Right atrium auricular region (tissue), 2 donors: ENCODE measurements around the gene KIFBP. TPM values are rescaled to one million over a fixed set of nuclear protein-coding genes. Genes with fewer than 3 reads are reported as not detected.

Experiments
- DNase-seq: peaks from one replicate; pipeline ENCODE4 v3.0.0-alpha.2; 2019; ENCODE audit warnings: low spot score
- H3K27ac ChIP-seq, 2 donors: fragments of 200-600 bp; sonication (generic); 1 replicate in 1 of 2; 2 replicates in 1 of 2; pipeline ENCODE4 v1.5.1; 2016 to 2019
- H3K27me3 ChIP-seq, 2 donors: fragments of 200-600 bp; sonication (generic); one replicate each; pipeline versions ENCODE4 v1.5.1 to v1.6.0; 2017 to 2019
- H3K36me3 ChIP-seq: fragments of 200-600 bp; sonication (generic); one replicate; pipeline ENCODE4 v1.5.1; 2016
- H3K4me1 ChIP-seq, 2 donors: fragments of 200-600 bp; sonication (generic); one replicate each; pipeline versions ENCODE4 v1.5.1 to v1.6.0; 2017 to 2019
- H3K4me3 ChIP-seq, 2 donors: fragments of 200-600 bp; sonication (generic); 1 replicate in 1 of 2; 2 replicates in 1 of 2; pipeline ENCODE4 v1.5.1; 2017 to 2019; ENCODE audit warnings: mild to moderate bottlenecking in 1 of 2, moderate library complexity in 1 of 2
- H3K9me3 ChIP-seq, 2 donors: fragments of 200-600 bp; sonication (generic); one replicate each; pipeline ENCODE4 v1.5.1; 2019
- total RNA-seq, 2 donors: library from RNA; depleted of rRNA; stranded (reverse); fragments of >200 nt; gene quantifications; one replicate each; pipeline ENCODE4 v1.1.0, GENCODE V29; 2016
- TF ChIP-seq, protein P1 (sequence below), 2 donors: fragments of 200-600 bp; sonication (generic); IDR thresholded peaks; one replicate each; pipeline ENCODE4 v1.5.1; 2019; ENCODE audit warnings: antibody characterized with exemption in 2 of 2

Gene KIFBP
- total RNA-seq, 2 donors from 2014 or later: 36.4 to 48.8 TPM

DNA sequence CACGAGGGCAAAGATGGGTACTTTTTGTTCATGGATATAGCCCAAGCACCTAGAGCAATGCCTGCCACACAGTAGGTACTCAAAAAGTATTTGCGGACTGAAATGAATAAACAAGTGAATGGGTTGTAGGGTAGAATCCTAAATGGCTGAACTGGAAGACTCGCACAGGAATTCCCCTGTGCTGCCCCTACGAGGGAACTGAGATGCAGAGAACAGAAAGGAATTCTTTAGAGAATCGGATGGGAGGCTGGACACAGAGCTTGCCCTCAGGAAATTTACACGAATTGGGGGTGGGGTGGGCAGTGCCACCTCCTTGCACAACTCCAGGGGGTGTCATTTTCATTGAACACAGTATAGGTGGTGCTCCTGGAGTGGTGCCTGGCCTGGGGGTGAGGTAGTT lies 64.1 kb downstream of the KIFBP start:
- peak overlapping the region; percentile 54 to 56 for H3K27ac ChIP-seq

DNA sequence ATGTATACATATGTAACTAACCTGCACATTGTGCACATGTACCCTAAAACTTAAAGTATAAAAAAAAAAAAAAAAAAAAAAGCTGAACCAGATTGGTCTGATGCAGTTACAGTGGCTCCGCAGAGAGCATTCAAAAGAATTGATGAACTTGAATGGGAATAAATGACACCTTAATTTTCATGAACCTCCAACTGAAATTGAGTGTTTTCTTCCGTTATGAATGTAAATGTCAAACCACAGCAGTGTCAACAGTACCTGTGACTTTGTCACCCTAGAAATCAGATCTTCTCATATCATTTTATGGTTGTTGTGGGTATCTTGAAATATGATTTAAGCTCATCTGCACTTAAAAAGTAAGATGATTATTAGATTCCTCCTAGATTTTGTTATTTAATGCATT lies 66.6 kb downstream of the KIFBP start:
- Histone ChIP-seq H3K4me1 (peaks cover 0 to 31% of the 10 kb centered on the region in 2 donors), H3K27me3 (no peaks in the 10 kb centered on the region), H3K27ac (no peak overlapping the region), H3K4me3 (no peak overlapping the region), H3K9me3 (no peaks in the 10 kb centered on the region), H3K36me3 (no peaks in the 10 kb centered on the region)
- DNase-seq: no peak
- TF ChIP-seq, protein P1, sequence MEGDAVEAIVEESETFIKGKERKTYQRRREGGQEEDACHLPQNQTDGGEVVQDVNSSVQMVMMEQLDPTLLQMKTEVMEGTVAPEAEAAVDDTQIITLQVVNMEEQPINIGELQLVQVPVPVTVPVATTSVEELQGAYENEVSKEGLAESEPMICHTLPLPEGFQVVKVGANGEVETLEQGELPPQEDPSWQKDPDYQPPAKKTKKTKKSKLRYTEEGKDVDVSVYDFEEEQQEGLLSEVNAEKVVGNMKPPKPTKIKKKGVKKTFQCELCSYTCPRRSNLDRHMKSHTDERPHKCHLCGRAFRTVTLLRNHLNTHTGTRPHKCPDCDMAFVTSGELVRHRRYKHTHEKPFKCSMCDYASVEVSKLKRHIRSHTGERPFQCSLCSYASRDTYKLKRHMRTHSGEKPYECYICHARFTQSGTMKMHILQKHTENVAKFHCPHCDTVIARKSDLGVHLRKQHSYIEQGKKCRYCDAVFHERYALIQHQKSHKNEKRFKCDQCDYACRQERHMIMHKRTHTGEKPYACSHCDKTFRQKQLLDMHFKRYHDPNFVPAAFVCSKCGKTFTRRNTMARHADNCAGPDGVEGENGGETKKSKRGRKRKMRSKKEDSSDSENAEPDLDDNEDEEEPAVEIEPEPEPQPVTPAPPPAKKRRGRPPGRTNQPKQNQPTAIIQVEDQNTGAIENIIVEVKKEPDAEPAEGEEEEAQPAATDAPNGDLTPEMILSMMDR (IDR thresholded peaks at IDR 0.05): no peak

More for the DNA sequence above, 64.1 kb downstream of the KIFBP start:
- H3K9me3 ChIP-seq: no peaks in the 10 kb centered on the region
- no peak for DNase-seq
- H3K4me3 ChIP-seq: no peak overlapping the region
- no peaks in the 10 kb centered on the region for H3K27me3 ChIP-seq
- H3K36me3 ChIP-seq: no peaks in the 10 kb centered on the region
- H3K4me1 ChIP-seq: peaks cover 0 to 31% of the 10 kb centered on the region in 2 donors
- TF ChIP-seq, protein P1 (IDR thresholded peaks at IDR 0.05): no peak

GRCh38 chr10:69056129-69056528 lies 67.5 kb downstream of the KIFBP start:
- H3K27me3 ChIP-seq: no peaks in the 10 kb centered on the region
- no peak overlapping the region for H3K4me3 ChIP-seq
- DNase-seq: no peak
- H3K27ac ChIP-seq: peak overlapping the region; percentile 33 to 65
- no peaks in the 10 kb centered on the region for H3K9me3 ChIP-seq
- TF ChIP-seq, protein P1 (IDR thresholded peaks at IDR 0.05): no peak
- no peaks in the 10 kb centered on the region for H3K36me3 ChIP-seq
- peaks cover 0 to 39% of the 10 kb centered on the region in 2 donors for H3K4me1 ChIP-seq

DNA sequence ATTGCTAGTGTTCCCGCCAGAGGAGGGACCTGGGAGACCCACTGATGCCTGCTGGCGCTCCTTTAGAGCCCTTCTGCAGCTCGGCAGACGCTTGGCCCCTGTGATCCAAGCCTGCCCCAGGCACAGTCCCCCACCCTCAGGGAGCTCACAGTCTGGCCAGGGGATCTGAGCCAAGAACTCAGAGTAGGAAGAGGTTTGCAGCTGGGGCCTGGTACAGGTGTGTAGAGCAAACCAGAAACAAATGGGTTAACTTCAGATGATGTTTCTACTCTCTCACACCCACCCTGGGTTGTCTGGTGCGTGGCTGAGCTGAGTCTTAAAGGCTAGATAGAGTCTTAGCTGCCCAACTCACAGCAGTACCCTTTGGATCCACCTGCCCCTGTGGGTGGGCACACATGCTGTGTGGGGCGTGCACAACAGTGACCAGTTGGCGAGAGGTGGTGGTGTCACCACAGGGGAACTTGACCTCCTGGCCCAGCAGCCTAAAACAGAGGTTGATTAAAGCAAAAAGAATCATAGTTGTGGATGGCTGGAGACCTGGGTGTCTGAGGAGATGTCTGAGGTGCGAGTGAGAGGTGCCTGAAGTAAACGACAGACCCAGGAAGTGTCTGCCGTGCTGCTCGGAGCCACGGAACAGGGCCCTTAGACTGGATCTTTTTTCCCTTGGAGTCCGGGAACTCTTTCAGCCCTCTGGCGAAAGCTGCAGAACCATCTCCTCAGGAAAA lies 68.1 kb downstream of the KIFBP start:
- H3K27me3 ChIP-seq: no peaks in the 10 kb centered on the region
- no peaks in the 10 kb centered on the region for H3K36me3 ChIP-seq
- no peak for DNase-seq
- TF ChIP-seq, protein P1 (IDR thresholded peaks at IDR 0.05): no peak
- H3K27ac ChIP-seq: peak overlapping the region; percentile 33 to 65
- H3K4me3 ChIP-seq: peak overlapping the region in 1 of 2 donors; percentile 11
- H3K4me1 ChIP-seq: peaks cover 0 to 40% of the 10 kb centered on the region in 2 donors
- H3K9me3 ChIP-seq: no peaks in the 10 kb centered on the region

GRCh38 chr10:69057261-69057950 lies 68.8 kb downstream of the KIFBP start:
- H3K4me3 ChIP-seq: peak overlapping the region in 1 of 2 donors; percentile 11
- H3K36me3 ChIP-seq: no peaks in the 10 kb centered on the region
- H3K9me3 ChIP-seq: no peaks in the 10 kb centered on the region
- peaks cover 0 to 42% of the 10 kb centered on the region in 2 donors for H3K4me1 ChIP-seq
- no peaks in the 10 kb centered on the region for H3K27me3 ChIP-seq
- peak; percentile 74 for DNase-seq
- TF ChIP-seq, protein P1 (IDR thresholded peaks at IDR 0.05): peak in 1 of 2 donors; percentile 44
- peak overlapping the region; percentile 33 to 65 for H3K27ac ChIP-seq
